ENCODE results near the gene PLCG2. TPM values are rescaled to one million over a fixed set of nuclear protein-coding genes. Genes with fewer than 3 reads are reported as not detected.

PLCG2 gene
- total and polyA plus RNA-seq, 2 experiments from 2014 or later: 0.39 TPM; not detected in 1

DNA sequence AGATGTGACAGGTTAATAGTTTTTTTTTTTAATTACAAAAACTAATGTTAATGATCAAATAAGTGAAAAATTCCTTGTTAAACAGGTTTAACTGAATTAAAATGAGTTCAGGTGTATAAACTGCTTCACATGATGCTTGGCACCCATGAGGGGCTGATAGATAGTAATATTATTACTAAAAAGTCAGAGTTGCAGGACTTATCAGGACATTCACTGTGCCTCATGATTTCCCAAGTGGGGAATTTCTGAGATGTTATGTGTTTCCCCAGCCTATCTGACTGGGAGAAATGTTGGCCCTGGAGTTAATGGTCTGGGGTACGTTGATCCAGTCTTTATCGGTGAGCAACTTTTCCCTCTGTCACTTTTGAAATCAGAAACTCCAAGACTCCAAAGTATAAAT is 102.1 kb downstream of the PLCG2 start:
- Histone ChIP-seq H3K4me2 (ENCODE audit: unreplicated experiment) (no peak overlapping the region), H4K20me1 (ENCODE audit: insufficient read depth) (no peaks in the 10 kb centered on the region), H3K27ac (no peak overlapping the region), H2AFZ (no peak overlapping the region), H3K79me2 (ENCODE audit: insufficient read depth) (no peaks in the 10 kb centered on the region), H3K4me3 (no peak overlapping the region), H3K36me3 (ENCODE audit: low read depth) (no peaks in the 10 kb centered on the region), H3K4me1 (ENCODE audit: insufficient read depth) (no peaks in the 10 kb centered on the region), H3F3A (ENCODE audit: insufficient read depth) (no peaks in the 10 kb centered on the region), H3K9ac (no peak overlapping the region), H3K9me2 (ENCODE audit: insufficient read depth) (no peaks in the 10 kb centered on the region), H3K27me3 (replicated peaks; ENCODE audit: insufficient read depth) (no peaks in the 10 kb centered on the region; the same call in 1 of the 2 replicates), H3K9me3 (ENCODE audit: low read depth) (no peaks in the 10 kb centered on the region)
- TF ChIP-seq EZH2 (IDR thresholded peaks at IDR 0.05; ENCODE audit: insufficient read depth, poor library complexity, severe bottlenecking) (no peak), EZH2phosphoT487 (IDR thresholded peaks at IDR 0.05; ENCODE audit: insufficient read depth, low read depth) (no peak)
- 88 to 92% methylated on average over 2 of the region's 2 CpGs for WGBS, 2 experiments (ENCODE audit: low coverage in 1 of 2, low lambda C conversion rate in 2 of 2, missing lambda C conversion rate in 2 of 2)
- DNase-seq: no peak
- in situ Hi-C loops (cut with MboI): no loop called here

DNA sequence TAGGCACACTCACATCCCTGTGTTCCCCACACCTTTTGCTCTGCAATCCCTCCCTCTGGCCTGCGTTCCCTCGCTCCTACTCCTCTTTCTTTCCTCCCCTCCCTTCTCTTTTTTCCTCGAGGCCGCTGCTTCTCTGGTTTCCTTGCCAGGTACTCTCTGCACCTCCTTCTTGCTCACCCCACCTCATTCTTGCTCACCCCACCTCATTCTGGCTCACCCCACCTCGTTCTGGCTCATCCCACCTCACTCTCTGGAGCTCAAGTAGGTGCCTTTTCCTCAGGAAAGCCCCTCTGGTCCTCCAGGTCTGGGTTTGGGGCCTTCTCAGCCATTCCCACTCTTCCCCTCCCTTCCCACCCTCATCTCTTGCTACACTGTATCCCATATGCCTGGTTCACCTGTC is 103.5 kb downstream of the PLCG2 start:
- H2AFZ ChIP-seq: no peak overlapping the region
- WGBS, 2 experiments (ENCODE audit: low coverage in 1 of 2, low lambda C conversion rate in 2 of 2, missing lambda C conversion rate in 2 of 2): 62 to 65% methylated on average over 5 of the region's 5 CpGs

DNA sequence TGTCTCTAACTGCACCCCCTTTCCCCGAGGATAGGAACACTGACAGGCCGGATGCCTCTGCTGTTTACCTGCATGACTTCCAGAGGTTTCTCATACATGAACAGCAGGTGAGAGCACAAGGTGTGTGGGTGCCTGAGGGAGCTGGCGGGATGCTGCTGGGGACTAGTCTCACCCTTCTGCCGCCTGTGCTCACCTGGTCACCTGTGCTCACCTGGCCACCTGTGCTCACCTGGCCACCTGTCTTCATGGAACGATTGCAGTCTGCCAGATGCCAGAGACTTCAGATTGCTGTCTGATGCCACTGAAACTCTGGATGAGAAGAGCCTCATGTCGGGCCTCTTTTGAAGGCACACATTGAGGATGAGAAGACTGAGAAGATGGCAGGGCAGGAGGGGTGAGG is 104.1 kb downstream of the PLCG2 start:
- WGBS, 2 experiments (ENCODE audit: low coverage in 1 of 2, low lambda C conversion rate in 2 of 2, missing lambda C conversion rate in 2 of 2): 47 to 52% methylated on average over 6 of the region's 6 CpGs
- Histone ChIP-seq H3K9me3 (ENCODE audit: low read depth) (no peaks in the 10 kb centered on the region), H2AFZ (no peak overlapping the region), H3K79me2 (ENCODE audit: insufficient read depth) (no peaks in the 10 kb centered on the region), H3K4me1 (ENCODE audit: insufficient read depth) (no peaks in the 10 kb centered on the region), H3K4me2 (ENCODE audit: unreplicated experiment) (no peak overlapping the region), H3K9ac (no peak overlapping the region), H3K36me3 (ENCODE audit: low read depth) (no peaks in the 10 kb centered on the region), H3K27ac (no peak overlapping the region), H3F3A (ENCODE audit: insufficient read depth) (no peaks in the 10 kb centered on the region), H4K20me1 (ENCODE audit: insufficient read depth) (no peaks in the 10 kb centered on the region), H3K9me2 (ENCODE audit: insufficient read depth) (no peaks in the 10 kb centered on the region), H3K27me3 (replicated peaks; ENCODE audit: insufficient read depth) (peaks cover 4% of the 10 kb centered on the region; the same call in 1 of the 2 replicates), H3K4me3 (no peak overlapping the region)
- DNase-seq: no peak
- TF ChIP-seq EZH2phosphoT487 (IDR thresholded peaks at IDR 0.05; ENCODE audit: insufficient read depth, low read depth) (no peak), EZH2 (IDR thresholded peaks at IDR 0.05; ENCODE audit: insufficient read depth, poor library complexity, severe bottlenecking) (no peak)
- in situ Hi-C loops (cut with MboI): no loop called here

More for the DNA sequence above, 103.5 kb downstream of the PLCG2 start:
- peaks cover 2% of the 10 kb centered on the region; the same call in 1 of the 2 replicates for H3K27me3 ChIP-seq (replicated peaks; ENCODE audit: insufficient read depth)
- H3K9me2 ChIP-seq (ENCODE audit: insufficient read depth): no peaks in the 10 kb centered on the region
- H3K9ac ChIP-seq: no peak overlapping the region
- H3K9me3 ChIP-seq (ENCODE audit: low read depth): no peaks in the 10 kb centered on the region
- in situ Hi-C loops (cut with MboI): no loop called here
- H3K4me2 ChIP-seq (ENCODE audit: unreplicated experiment): no peak overlapping the region
- H3K27ac ChIP-seq: no peak overlapping the region
- no peak overlapping the region for H3K4me3 ChIP-seq
- H3K36me3 ChIP-seq (ENCODE audit: low read depth): no peaks in the 10 kb centered on the region
- no peak for DNase-seq
- H3K79me2 ChIP-seq (ENCODE audit: insufficient read depth): no peaks in the 10 kb centered on the region
- no peak for TF ChIP-seq EZH2 (IDR thresholded peaks at IDR 0.05; ENCODE audit: insufficient read depth, poor library complexity, severe bottlenecking)
- TF ChIP-seq EZH2phosphoT487 (IDR thresholded peaks at IDR 0.05; ENCODE audit: insufficient read depth, low read depth): no peak
- no peaks in the 10 kb centered on the region for H4K20me1 ChIP-seq (ENCODE audit: insufficient read depth)
- H3K4me1 ChIP-seq (ENCODE audit: insufficient read depth): no peaks in the 10 kb centered on the region
- H3F3A ChIP-seq (ENCODE audit: insufficient read depth): no peaks in the 10 kb centered on the region

DNA sequence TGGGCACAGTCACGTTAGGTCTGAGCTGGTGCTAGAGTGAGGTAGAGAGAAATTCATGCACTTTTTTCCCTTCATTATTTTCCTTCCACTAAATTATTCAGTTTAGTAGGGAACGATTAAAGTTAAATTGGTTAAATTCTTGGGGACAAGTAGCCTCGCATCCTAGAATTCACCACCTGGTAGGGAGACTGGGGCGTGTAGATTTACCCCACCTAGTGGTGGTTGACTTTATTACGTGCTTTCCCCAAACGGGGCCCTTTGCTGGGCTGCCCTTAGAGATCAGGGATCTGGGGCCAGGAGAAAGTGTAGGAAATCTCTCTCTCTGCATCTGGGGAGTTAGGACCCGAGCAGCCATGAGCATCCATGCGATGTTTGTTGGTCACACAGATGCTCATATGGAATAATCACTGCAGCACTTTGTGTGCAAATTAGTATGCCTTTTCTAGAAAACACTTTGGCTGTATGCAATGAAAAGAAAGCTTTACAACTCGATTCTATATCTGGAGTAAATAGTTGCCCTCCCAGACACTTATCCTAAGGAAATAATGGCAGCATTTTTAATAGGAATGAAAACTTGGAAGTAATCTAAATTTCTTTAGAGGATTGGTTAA is 107.0 kb downstream of the PLCG2 start:
- Histone ChIP-seq H3K27ac (no peak overlapping the region), H3K4me2 (ENCODE audit: unreplicated experiment) (no peak overlapping the region), H3K4me3 (no peak overlapping the region), H3K36me3 (ENCODE audit: low read depth) (no peaks in the 10 kb centered on the region), H3K27me3 (replicated peaks; ENCODE audit: insufficient read depth) (peaks cover 4% of the 10 kb centered on the region; the same call in 1 of the 2 replicates), H3K9ac (no peak overlapping the region), H3K9me3 (ENCODE audit: low read depth) (no peaks in the 10 kb centered on the region), H3K79me2 (ENCODE audit: insufficient read depth) (no peaks in the 10 kb centered on the region), H2AFZ (no peak overlapping the region), H4K20me1 (ENCODE audit: insufficient read depth) (no peaks in the 10 kb centered on the region), H3K9me2 (ENCODE audit: insufficient read depth) (no peaks in the 10 kb centered on the region), H3F3A (ENCODE audit: insufficient read depth) (no peaks in the 10 kb centered on the region), H3K4me1 (ENCODE audit: insufficient read depth) (no peaks in the 10 kb centered on the region)
- in situ Hi-C loops (cut with MboI): no loop called here
- DNase-seq: peak; percentile 56
- TF ChIP-seq EZH2phosphoT487 (IDR thresholded peaks at IDR 0.05; ENCODE audit: insufficient read depth, low read depth) (no peak), EZH2 (IDR thresholded peaks at IDR 0.05; ENCODE audit: insufficient read depth, poor library complexity, severe bottlenecking) (no peak)
- WGBS, 2 experiments (ENCODE audit: low coverage in 1 of 2, low lambda C conversion rate in 2 of 2, missing lambda C conversion rate in 2 of 2): 13 to 14% methylated on average over 9 of the region's 9 CpGs

All from GM23248 (cell line).